ENCODE measurements around the gene FLCN. TPM values are rescaled to one million over a fixed set of nuclear protein-coding genes. Genes with fewer than 3 reads are reported as not detected.

FLCN gene
- polyA plus RNA-seq, 2 of the 4 experiments (the other 2 are of a cell fraction) = 14.2 to 25.1 TPM

DNA sequence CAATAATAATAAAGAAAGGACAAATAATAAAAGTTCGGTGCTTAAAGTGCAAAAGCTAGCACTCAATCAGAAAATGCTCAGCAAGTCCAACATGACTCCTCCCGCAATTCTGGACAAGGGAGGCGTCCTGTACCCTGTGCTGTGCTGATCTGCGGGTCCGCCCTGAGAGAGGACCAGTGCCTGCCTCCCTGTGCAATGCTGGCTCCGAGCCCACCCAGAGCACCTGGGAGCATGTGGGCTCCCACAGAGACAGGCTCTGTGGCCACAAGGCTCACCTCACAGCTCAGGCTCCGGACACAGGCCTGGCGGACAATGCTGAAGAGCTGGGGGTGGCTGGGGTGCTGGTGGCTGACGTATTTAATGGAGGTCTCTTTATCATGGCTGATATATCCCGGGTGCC is 11.1 kb downstream of the FLCN start:
- DNase-seq (ENCODE audit: low read depth in 1 of 2, low spot score in 1 of 2) (no peak), FAIRE-seq (no peak), ATAC-seq (no peak)
- ChIA-PET POLR2A (interaction anchor here (1.0 kb wide), 1 partner anchor 11 kb away, joined by 5 read pairs; the partner anchor contains the start of gene FLCN), CTCF (interaction anchor here (1.2 to 2.3 kb wide), 4 partner anchors 9 to 129 kb away, joined by 3 to 8 read pairs (median 4); no protein-coding TSS in a partner anchor)
- Histone ChIP-seq H3K27ac (no peak overlapping the region), H3K4me3 (no peak overlapping the region), H3K4me1 (no peaks in the 10 kb centered on the region), H3K9me3 (no peaks in the 10 kb centered on the region), H3K4me2 (no peak overlapping the region)
- 91% methylated on average over 10 of the region's 10 CpGs for WGBS (ENCODE audit: missing lambda C conversion rate)
- TF ChIP-seq RAD21 (conservative IDR thresholded peaks at IDR 0.05 in 1 of 2, IDR thresholded peaks at IDR 0.05 in 1 of 2) (no peak), KDM1A (IDR thresholded peaks at IDR 0.05; ENCODE audit: low read depth) (no peak), NR3C1 (IDR thresholded peaks at IDR 0.05) (no peak), SREBF2 (IDR thresholded peaks at IDR 0.05) (no peak), HDAC2 (IDR thresholded peaks at IDR 0.05) (no peak), CEBPB (IDR thresholded peaks at IDR 0.05) (no peak), ZSCAN20 (CRISPR knock-in tag; IDR thresholded peaks at IDR 0.05) (no peak), GATA3 (IDR thresholded peaks at IDR 0.05; ENCODE audit: borderline replicate concordance) (no peak), SMC3 (IDR thresholded peaks at IDR 0.05) (no peak), ESRRA (IDR thresholded peaks at IDR 0.05; ENCODE audit: borderline replicate concordance, low read length) (no peak), RCOR1 (IDR thresholded peaks at IDR 0.05; ENCODE audit: low read depth, low read length) (no peak)

- H3K4me3 ChIP-seq = no peak overlapping the region
- ChIA-PET POLR2A (no interaction called here), CTCF (interaction anchor here (0.9 to 2.2 kb wide), 3 partner anchors 8 to 15 kb away, joined by 3 to 10 read pairs (median 4); no protein-coding TSS in a partner anchor)
- no peak for ATAC-seq
- H3K9me3 ChIP-seq = no peaks in the 10 kb centered on the region
- 90% methylated on average over 8 of the region's 8 CpGs for WGBS (ENCODE audit: missing lambda C conversion rate)
- DNase-seq (ENCODE audit: low read depth in 1 of 2, low spot score in 1 of 2) = no peak
- TF ChIP-seq ZNF302 (CRISPR knock-in tag; IDR thresholded peaks at IDR 0.05) (no peak), EP300 (IDR thresholded peaks at IDR 0.05) (no peak), ELK1 (IDR thresholded peaks at IDR 0.05; ENCODE audit: low read depth, low read length) (no peak), SREBF2 (IDR thresholded peaks at IDR 0.05) (no peak), HDAC2 (IDR thresholded peaks at IDR 0.05) (no peak), REST (IDR thresholded peaks at IDR 0.05) (no peak), HOXB13 (CRISPR knock-in tag; IDR thresholded peaks at IDR 0.05; ENCODE audit: low read depth) (no peak), GATA3 (IDR thresholded peaks at IDR 0.05; ENCODE audit: borderline replicate concordance) (no peak), ZC3H11A (IDR thresholded peaks at IDR 0.05) (no peak), ZFP36 (IDR thresholded peaks at IDR 0.05; ENCODE audit: borderline replicate concordance, partially characterized antibody) (no peak)
- FAIRE-seq = no peak
- H3K27ac ChIP-seq = no peak overlapping the region
- no peak overlapping the region for H3K4me2 ChIP-seq
- H3K4me1 ChIP-seq = no peaks in the 10 kb centered on the region
Measured at GRCh38 chr17:17224137-17224536, 12.8 kb downstream of the FLCN start.

DNA sequence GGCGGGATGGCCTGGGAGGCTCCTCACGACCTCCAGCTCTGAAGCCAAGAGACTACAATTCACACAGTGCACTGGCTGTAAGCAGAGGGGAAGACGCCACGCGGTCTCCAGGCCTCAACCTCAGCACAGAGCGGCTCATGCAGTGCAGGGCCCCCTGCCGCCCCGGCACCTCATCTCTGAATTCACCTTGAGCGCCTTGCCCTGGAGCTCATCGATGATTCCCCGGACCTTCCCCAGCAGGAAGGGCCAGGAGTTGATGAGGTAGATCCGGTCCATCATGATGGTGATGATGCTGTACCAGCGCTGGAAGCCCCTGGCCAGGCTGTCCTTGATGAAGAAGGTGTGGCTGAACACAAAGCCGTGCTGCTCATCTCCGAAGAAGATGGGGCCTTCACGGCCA is 13.2 kb downstream of the FLCN start:
- no peak overlapping the region for H3K27ac ChIP-seq
- 93% methylated on average over 16 of the region's 16 CpGs for WGBS (ENCODE audit: missing lambda C conversion rate)
- ChIA-PET CTCF (interaction anchor here (0.9 to 2.2 kb wide), 3 partner anchors 8 to 15 kb away, joined by 3 to 10 read pairs (median 4); no protein-coding TSS in a partner anchor), POLR2A (no interaction called here)
- no peaks in the 10 kb centered on the region for H3K9me3 ChIP-seq
- no peak overlapping the region for H3K4me3 ChIP-seq
- DNase-seq (ENCODE audit: low read depth in 1 of 2, low spot score in 1 of 2) (no peak), ATAC-seq (no peak; a peak in 1 of 6 replicates), FAIRE-seq (no peak)
- no peaks in the 10 kb centered on the region for H3K4me1 ChIP-seq
- TF ChIP-seq JUNB (IDR thresholded peaks at IDR 0.05) (no peak), CHD4 (IDR thresholded peaks at IDR 0.05; ENCODE audit: borderline replicate concordance) (no peak), MAZ (IDR thresholded peaks at IDR 0.05; ENCODE audit: borderline replicate concordance, low read depth, low read length) (no peak), ESRRA (IDR thresholded peaks at IDR 0.05; ENCODE audit: borderline replicate concordance, low read length) (no peak), CTCF (IDR thresholded peaks at IDR 0.05) (no peak), TP53 (CRISPR knock-in tag; IDR thresholded peaks at IDR 0.05) (no peak)
- no peak overlapping the region for H3K4me2 ChIP-seq

Data from A549 (cell line).